ENCODE measurements around the gene FOXP1. TPM values are rescaled to one million over a fixed set of nuclear protein-coding genes. Genes with fewer than 3 reads are reported as not detected.
A peak's percentile ranks its signal among the peaks of the same experiment; 100 is the strongest.

The FOXP1 gene
- total and polyA plus RNA-seq, 2 of the 13 experiments (the other 11 are each of a cell fraction or from before 2014, with no cell fraction given) = 40.4 to 59.0 TPM

DNA sequence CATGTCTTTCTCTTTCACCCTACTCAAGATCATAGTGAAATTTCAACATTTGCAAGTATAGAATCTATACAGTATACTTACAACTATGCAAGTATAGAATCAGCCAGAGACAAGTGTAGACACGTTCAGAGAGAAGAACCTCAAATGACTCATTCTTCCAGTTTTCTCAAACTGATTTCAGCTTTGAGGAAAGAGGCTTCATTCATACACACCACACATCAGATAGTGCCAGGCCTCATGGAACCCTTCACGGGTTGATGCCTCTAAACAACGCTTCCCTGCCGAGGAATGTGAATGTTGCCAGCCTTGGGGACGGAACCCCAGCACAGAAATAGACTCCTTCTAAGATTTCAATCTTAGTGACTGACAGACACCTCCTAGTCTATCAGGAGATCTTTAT lies 135.7 kb downstream of the FOXP1 start:
- no peak for ATAC-seq
- intact Hi-C loops (cut with micrococcal nuclease; ENCODE audit: unreplicated experiment) = no loop called here
- DNase-seq (ENCODE audit: low spot score) = no peak
- TF ChIP-seq ZNF7 (CRISPR knock-in tag; IDR thresholded peaks at IDR 0.05) (0 out of 2 replicates have a peak, but pooled peaks have one; percentile 18), POLR2AphosphoS5 (IDR thresholded peaks at IDR 0.05; ENCODE audit: low read depth, low read length) (no peak)
- no peak overlapping the region for H3K9ac ChIP-seq (ENCODE audit: insufficient read depth, low read depth, low read length)
- FAIRE-seq = no peak
- BruUV-seq (replicated peaks) = no TSS peak
- H3K4me1 ChIP-seq (ENCODE audit: insufficient read depth, low read length) = peaks cover 32% of the 10 kb centered on the region
- WGBS (ENCODE audit: low lambda C conversion rate) = 98% methylated on average over 5 of the region's 5 CpGs
- no peaks in the 10 kb centered on the region for H3K9me3 ChIP-seq (ENCODE audit: low read length)
- no peak overlapping the region for H3K4me2 ChIP-seq (ENCODE audit: low read depth, low read length)
- no peaks in the 10 kb centered on the region for H3K27me3 ChIP-seq (ENCODE audit: control insufficient read depth in 1 of 2, insufficient read depth in 2 of 2, low read length in 2 of 2)
- ChIA-PET POLR2A (no interaction called here), CTCF (ENCODE audit: low intra/inter-chr PET ratio, low total read pairs) (no interaction called here)
- H3K79me2 ChIP-seq (ENCODE audit: insufficient read depth, low read length) = peaks cover 41% of the 10 kb centered on the region
- H3K4me3 ChIP-seq (replicated peaks in 1 of 3; ENCODE audit: insufficient read depth in 1 of 3, low read depth in 2 of 3, low read length in 3 of 3) = no peak overlapping the region
- no peak overlapping the region for H3K27ac ChIP-seq (ENCODE audit: extremely low read length, insufficient read depth, low read length)
- H3K36me3 ChIP-seq (replicated peaks in 1 of 2; ENCODE audit: control insufficient read depth in 1 of 2, insufficient read depth in 2 of 2, low read length in 2 of 2) = no peaks in the 10 kb centered on the region; a peak in 1 of 5 replicates
- H2AFZ ChIP-seq (ENCODE audit: low read length) = no peak overlapping the region
- in situ Hi-C loops (cut with HindIII; ENCODE audit: extremely low pct_ligation_motif_present, low pct_unique_long_range_greater_than_20kb) = no loop called here
- H4K20me1 ChIP-seq (ENCODE audit: insufficient read depth, low read length) = peaks cover 1% of the 10 kb centered on the region; the same call in 1 of the 2 replicates

DNA sequence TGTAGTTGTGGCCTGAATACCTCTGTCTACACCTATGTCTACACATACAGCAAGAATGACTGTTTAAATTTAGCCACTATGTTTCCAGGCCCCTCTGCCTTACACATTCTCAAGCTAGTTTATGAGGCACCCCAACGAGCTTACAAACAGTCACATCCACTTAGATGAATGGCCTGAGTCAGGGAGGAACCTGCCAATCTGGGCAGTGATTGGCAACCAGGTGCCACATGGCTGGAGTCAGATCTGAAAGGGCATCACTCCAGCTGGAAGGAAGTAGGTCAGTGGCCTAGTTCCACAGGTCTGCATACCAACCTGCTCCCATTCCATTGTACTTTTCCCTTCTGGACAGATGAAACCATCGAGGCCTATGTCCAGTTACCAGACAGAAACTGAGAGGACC lies 136.3 kb downstream of the FOXP1 start:
- no peak overlapping the region for H3K27ac ChIP-seq (ENCODE audit: extremely low read length, insufficient read depth, low read length)
- no TSS peak for BruUV-seq (replicated peaks)
- ATAC-seq = no peak
- no peaks in the 10 kb centered on the region for H3K27me3 ChIP-seq (ENCODE audit: control insufficient read depth in 1 of 2, insufficient read depth in 2 of 2, low read length in 2 of 2)
- no peak for TF ChIP-seq ZNF577 (CRISPR knock-in tag; IDR thresholded peaks at IDR 0.05; ENCODE audit: borderline replicate concordance, low read depth)
- TF ChIP-seq, protein P1, sequence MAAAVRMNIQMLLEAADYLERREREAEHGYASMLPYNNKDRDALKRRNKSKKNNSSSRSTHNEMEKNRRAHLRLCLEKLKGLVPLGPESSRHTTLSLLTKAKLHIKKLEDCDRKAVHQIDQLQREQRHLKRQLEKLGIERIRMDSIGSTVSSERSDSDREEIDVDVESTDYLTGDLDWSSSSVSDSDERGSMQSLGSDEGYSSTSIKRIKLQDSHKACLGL (CRISPR knock-in tag; IDR thresholded peaks at IDR 0.05) = no peak
- no peak overlapping the region for H3K4me2 ChIP-seq (ENCODE audit: low read depth, low read length)
- H3K9ac ChIP-seq (ENCODE audit: insufficient read depth, low read depth, low read length) = no peak overlapping the region
- ChIA-PET POLR2A (no interaction called here), CTCF (ENCODE audit: low intra/inter-chr PET ratio, low total read pairs) (no interaction called here)
- H3K36me3 ChIP-seq (replicated peaks in 1 of 2; ENCODE audit: control insufficient read depth in 1 of 2, insufficient read depth in 2 of 2, low read length in 2 of 2) = no peaks in the 10 kb centered on the region; a peak in 1 of 5 replicates
- DNase-seq (ENCODE audit: low spot score) = no peak
- intact Hi-C loops (cut with micrococcal nuclease; ENCODE audit: unreplicated experiment) (no loop called here), in situ Hi-C loops (cut with HindIII; ENCODE audit: extremely low pct_ligation_motif_present, low pct_unique_long_range_greater_than_20kb) (no loop called here)
- H3K79me2 ChIP-seq (ENCODE audit: insufficient read depth, low read length) = peaks cover 35% of the 10 kb centered on the region
- no peak overlapping the region for H3K4me3 ChIP-seq (replicated peaks in 1 of 3; ENCODE audit: insufficient read depth in 1 of 3, low read depth in 2 of 3, low read length in 3 of 3)
- WGBS (ENCODE audit: low lambda C conversion rate) = 100% methylated on average over 2 of the region's 2 CpGs
- peaks cover 26% of the 10 kb centered on the region for H3K4me1 ChIP-seq (ENCODE audit: insufficient read depth, low read length)
- no peak overlapping the region for H2AFZ ChIP-seq (ENCODE audit: low read length)
- peaks cover 3% of the 10 kb centered on the region; the same call in 1 of the 2 replicates for H4K20me1 ChIP-seq (ENCODE audit: insufficient read depth, low read length)
- FAIRE-seq = no peak
- H3K9me3 ChIP-seq (ENCODE audit: low read length) = no peaks in the 10 kb centered on the region
